HG02973 (cell line): ENCODE data around the gene MANBA.
"Not testable (repeated sequence)": the region's sequence is repeated elsewhere in the genome, so short reads cannot be mapped to it uniquely, and the experiment has no call there.

Source experiments
- ATAC-seq: cut with Tn5 transposase; IDR thresholded peaks from one replicate; pipeline ENCODE4 v1.9.1; 2021; ENCODE audit warnings: moderate library complexity; ENCODE audit not compliant: unreplicated experiment

The MANBA gene

DNA sequence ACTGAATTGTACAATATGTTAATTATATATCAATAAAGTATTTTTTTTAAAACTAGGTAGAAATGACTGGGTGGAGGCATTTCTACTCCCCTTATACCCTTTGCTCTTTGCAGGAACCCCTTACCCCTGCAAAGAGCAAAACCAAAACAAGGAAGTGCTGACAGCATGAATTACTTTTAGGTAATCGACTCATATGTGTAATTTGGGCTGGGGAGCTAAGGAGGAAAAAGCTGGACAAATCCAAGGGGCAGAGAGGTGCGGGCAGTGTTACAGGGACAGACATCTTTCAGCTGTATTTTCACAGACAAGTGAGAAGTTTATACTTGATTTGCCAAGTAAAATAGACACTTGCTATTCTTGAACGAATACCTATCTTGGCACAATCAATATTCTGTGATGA lies 35.5 kb downstream of the MANBA start:
- no peak for ATAC-seq

GRCh38 chr4:102723511-102723910 lies 37.3 kb downstream of the MANBA start:
- ATAC-seq, result no peak

- no peak for ATAC-seq
These were observed 38.0 kb downstream of the MANBA start for GRCh38 chr4:102722740-102723139.

DNA sequence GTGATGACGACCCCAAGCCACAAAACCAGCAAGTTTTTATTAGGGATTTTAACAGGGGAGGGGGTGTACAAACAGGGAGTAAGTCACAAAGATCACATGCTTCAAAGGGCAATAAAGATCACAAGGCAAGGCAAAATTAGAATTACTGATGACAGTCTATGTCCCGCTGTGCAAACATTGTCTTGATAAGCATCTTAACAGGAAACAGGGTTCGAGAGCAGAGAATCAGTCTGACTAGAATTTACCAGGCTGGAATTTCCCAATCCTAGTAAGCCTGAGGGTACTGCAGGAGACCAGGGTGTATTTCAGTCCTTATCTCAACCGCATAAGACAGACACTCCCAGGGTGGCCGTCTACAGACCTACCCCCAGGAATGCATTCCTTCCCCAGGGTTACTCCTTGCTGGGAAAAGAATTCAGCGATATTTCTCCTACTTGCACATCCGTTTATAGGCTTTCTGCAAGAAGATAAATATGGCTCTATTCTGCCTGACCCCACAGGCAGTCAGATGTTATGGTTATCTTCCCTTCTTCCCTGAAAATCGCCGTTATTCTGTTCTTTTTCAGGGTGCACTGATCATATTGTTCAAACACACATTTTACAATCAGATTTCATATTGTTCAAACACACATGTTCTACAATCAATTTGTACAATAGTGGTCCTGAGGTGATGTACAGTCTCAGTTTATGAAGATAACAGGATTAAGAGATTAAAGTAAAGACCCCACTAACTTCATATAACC lies 41.8 kb downstream of the MANBA start:
- not testable (repeated sequence) for ATAC-seq

- no peak for ATAC-seq
These were observed 43.2 kb downstream of the MANBA start for GRCh38 chr4:102717448-102718092.

GRCh38 chr4:102715057-102715456 lies 45.7 kb downstream of the MANBA start:
- ATAC-seq, result no peak

GRCh38 chr4:102713774-102714173 lies 47.0 kb downstream of the MANBA start:
- not testable (repeated sequence) for ATAC-seq

DNA sequence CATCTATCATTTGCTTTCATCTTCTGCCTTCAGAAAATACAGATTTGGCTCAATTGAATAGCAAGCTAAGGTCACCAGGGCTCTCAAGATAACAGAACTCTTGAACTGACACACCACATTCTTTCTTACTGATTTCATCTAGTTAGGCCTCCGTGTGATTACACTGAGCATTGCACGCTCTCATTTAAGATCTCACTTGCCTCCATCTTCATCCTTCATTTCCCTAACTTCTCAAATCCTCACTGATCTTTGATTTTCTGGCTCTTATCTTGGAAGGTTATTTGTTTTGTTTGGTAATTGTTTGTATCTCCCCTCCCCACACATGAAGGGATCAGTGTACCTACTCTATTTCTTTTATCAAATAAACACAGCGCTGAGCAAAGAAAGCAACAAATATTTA lies 47.7 kb downstream of the MANBA start:
- ATAC-seq, result no peak

DNA sequence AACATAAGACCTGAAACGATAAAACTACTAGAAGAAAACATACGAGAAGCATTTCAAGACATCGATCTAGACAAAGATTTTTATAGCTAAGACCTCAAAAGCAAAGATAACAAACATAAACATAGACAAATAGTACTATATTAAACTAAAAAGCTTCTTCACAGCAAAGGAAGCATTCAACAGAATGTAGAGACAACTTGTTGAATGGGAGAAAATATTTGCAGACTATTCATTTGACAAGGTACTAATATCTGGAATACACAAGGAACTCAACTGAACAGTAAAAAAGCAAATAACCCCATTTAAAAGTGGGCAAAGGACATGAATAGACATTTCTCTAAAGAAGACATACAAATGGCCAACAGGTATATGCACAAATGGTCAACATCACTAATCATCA lies 49.8 kb downstream of the MANBA start:
- ATAC-seq, result no peak

DNA sequence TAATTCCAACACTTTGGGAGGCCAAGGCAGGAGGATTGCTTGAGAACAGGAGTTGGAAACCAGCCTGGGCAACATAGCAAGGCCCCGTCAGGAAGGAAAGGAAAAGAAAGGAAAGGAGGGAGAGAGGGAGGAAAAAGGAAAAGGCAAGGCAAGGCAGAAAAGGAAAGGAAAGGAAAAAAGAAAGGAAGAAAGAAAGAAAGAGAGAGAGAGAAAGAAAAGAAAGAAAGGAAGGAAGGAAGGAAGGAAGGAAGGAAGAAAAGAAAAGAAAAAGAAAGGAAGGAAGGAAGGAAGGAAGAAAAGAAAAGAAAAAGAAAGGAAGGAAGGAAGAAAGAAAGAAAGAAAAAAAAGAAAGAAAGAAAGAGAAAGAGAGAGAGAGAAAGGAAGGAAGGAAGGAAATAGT lies 51.7 kb downstream of the MANBA start:
- not testable (repeated sequence) for ATAC-seq

DNA sequence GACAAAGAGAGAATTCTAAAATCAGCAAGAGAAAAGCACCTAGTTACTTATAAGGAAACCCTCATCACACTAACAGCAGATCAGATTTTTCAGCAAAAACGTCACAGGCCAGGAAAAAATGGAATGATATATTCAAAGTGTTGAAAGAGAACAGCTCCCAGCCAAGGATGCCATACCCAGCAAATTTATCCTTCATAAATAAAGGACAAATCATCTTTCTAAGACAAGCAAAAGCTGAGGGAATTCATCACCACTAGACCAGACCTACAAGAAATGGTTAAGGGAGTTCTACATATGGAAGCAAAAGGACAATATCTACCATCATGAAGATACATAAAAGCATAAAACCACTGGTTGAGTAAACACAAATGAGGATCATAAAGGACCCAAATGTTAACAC lies 53.6 kb downstream of the MANBA start:
- ATAC-seq, result no peak

DNA sequence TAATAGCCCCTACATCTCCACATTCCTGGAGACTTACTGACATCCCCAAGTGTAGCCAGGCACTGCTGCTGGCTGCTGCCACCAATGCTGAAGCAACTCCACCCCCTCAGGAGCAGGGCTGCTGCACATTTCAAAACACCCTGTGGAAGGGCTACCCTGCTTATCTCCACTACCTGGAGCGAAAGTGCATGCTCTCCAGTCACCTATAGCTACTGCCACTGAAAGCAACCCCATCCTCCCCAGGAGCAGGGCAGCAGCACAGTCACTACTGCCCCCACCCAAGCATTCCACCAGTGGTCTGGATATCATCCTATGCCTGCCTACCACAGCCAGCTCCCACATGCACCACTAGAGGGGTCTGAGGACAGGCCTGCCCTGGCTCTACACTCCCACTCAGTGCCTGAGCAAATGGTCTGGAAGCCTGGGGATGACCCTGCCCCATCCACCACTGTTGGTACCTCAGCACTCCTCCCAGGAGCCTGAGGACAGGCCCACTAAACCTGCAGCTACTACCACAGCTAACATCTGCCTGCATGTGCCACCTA lies 55.3 kb downstream of the MANBA start:
- ATAC-seq, result no peak

- no peak for ATAC-seq
These were observed 64.0 kb downstream of the MANBA start for GRCh38 chr4:102696758-102697157.

DNA sequence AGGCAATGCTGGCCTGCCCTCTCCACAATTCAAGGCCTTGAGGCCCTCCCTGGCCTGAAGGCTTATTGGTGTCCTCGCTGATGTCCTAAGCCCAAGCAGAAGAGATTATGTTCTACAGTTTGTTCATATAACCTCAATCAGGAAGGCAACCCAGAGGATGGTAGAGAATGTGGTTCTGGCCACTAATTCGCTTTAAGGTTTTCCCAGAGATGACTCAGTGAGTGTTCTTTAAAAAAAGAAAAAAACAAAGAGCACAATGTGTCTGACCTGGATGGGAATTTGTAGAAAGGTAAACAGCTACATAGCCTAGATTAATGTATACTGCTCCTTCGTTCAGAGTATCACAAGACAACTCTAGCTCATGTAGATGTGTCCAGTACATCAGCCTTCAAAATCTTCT lies 66.0 kb downstream of the MANBA start:
- no peak for ATAC-seq

- ATAC-seq, result no peak
These were observed 66.9 kb downstream of the MANBA start for GRCh38 chr4:102693861-102694260.

- ATAC-seq, result no peak
These were observed 67.4 kb downstream of the MANBA start for GRCh38 chr4:102693262-102693850.

DNA sequence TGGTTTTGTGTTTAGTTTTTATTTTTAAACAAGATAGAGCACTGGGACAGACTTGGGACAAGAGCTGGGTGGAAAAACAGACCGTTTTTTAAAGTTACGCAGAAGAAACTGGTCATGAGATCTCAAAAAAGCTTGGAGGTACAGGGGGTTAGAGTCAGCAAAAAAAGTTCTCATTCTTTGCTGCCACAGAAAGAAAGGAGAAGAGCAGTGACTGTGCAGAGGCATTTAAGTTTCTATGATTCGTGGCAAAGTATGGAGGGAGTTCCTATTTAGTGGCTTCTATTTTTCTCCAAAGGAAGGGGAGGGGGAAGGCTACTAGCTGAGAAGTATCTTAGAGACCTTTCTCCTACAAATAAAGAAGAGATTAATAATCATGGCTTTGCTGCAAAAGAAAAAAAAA lies 68.3 kb downstream of the MANBA start:
- no peak for ATAC-seq

DNA sequence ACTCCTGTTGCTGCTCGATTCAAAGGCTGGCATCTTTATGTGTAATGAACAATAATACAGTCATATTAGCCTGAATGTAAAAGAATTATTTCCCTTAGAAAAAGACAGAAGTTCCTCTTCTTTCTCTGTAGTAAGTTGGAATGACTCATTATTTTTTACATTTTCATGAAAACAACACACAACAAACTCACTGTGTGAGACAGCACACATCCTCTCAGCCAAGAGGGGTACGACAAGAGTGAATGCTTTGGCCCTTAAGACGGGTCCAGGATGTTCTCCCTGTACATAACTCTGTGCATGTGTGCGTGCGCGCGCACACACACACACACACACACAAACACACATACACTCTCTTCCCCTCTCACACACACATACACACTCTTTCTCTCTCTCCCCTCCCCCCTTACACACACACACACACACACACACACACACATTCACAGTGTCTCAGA lies 72.8 kb downstream of the MANBA start:
- peak; percentile 52 for ATAC-seq

DNA sequence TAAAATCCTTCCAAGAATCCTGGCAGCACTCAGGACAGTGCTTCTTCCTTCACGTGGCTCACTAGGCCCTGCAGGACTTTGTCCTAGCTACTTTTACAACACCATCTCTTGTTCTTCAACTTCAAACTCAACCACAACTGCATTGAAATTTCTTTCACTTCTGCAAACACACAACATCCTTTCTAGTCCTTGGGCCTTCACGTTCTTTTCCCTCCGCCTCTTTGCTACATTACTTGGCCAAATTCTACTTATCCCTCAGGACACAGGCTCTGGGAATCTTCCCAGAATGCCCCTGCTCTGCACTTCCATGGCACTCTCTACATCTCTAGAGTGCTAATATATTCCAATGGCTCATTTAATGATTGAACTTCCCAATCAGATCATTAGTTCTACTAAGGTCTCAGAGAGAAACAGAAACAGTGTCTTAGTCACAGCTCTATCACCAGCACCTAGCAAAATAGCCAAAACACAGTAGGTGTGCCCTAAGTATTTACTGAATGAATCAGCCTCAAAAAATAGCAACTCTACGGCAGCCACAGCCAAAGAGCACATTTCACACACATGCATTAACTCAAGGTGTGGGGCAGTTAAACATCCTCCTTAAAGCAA lies 73.3 kb downstream of the MANBA start:
- peak; percentile 87 for ATAC-seq

DNA sequence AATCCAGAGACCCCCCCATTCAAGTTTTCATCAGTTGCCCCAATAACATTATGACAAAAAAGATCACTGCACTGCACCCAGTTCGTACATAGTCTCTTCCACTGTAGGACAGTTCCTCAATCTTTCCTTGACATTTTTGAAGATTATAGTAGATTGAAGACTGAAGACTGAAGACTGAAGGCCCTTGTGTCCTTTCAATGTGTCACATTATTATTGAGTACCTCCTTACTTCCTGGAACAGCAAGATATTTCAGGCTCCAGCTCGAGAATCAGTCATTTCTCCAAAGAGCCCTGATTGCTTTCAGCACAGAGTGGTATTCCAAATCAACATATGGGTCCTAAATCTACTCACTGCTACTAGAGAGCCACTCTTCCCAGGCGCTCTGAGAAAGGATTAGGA lies 75.0 kb downstream of the MANBA start:
- no peak for ATAC-seq

DNA sequence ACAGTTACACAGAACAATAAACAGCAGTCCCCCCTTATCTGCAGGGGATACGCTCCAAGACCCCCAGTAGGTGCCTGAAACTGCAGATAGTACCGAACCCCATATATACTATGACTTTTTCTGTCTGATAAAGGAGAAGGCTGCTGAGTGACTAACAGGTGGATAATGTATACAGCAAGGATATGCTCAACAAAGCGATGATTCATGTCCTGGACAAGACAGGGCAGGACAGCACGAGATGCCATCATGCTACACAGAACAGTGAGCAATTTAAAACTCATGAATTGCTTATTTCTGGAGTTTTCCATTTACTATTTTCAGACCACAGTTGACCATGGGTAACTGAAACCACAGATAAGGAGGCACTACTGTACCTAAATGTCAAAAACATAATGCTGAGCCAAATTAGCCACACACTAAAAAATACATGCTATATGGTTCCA lies 76.1 kb downstream of the MANBA start:
- ATAC-seq, result no peak
